Kidney epithelial cell (primary cell): Measurements from ENCODE around the gene PGAM2. TPM values are rescaled to one million over a fixed set of nuclear protein-coding genes. Genes with fewer than 3 reads are reported as not detected.

Experiments used
- DNase-seq: peaks from one replicate; pipeline ENCODE4 v3.0.0-alpha.2; 2010; ENCODE audit warnings: low read depth
- H3K27me3 ChIP-seq: 2 replicates; pipeline ENCODE4 v1.6.0; 2011; ENCODE audit warnings: low read length; ENCODE audit not compliant: control insufficient read depth, insufficient read depth
- H3K36me3 ChIP-seq: 2 replicates; pipeline ENCODE4 v1.5.1; 2011; ENCODE audit warnings: low read length; ENCODE audit not compliant: control insufficient read depth, insufficient read depth
- H3K4me3 ChIP-seq: 2 replicates; pipeline ENCODE4 v1.5.1; 2011; ENCODE audit warnings: low read depth, mild to moderate bottlenecking, control low read depth, low read length
- total RNA-seq: library from RNA; depleted of rRNA; stranded (reverse); fragments of >200 nt; gene quantifications from 2 replicates; pipeline ENCODE4 v1.2.3, GENCODE V29; 2015
- TF ChIP-seq, protein P1 (sequence below): IDR thresholded peaks from 2 replicates; pipeline ENCODE4 v1.5.1; 2011; ENCODE audit warnings: mild to moderate bottlenecking, moderate library complexity, low read length, control low read depth, inconsistent platforms; ENCODE audit not compliant: insufficient read depth, poor library complexity, severe bottlenecking

Gene PGAM2
- total RNA-seq, 1 donor from 2014 or later = not detected

DNA sequence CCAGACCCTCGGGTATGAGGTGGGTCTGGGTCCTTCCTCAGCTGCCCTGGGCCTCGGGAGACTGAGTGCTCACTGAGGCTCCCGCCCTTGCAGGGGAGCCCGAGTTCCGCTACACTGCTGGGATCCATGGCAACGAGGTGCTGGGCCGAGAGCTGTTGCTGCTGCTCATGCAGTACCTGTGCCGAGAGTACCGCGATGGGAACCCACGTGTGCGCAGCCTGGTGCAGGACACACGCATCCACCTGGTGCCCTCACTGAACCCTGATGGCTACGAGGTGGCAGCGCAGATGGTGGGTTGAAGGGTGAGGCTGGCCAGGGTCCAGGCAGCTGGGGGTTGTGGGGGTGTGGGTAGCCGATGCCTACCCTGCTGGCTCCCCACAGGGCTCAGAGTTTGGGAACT is 46.4 kb upstream of the PGAM2 start:
- Histone ChIP-seq H3K27me3 (no peaks in the 10 kb centered on the region), H3K4me3 (no peak overlapping the region), H3K36me3 (peaks cover 7% of the 10 kb centered on the region)
- TF ChIP-seq, protein P1, sequence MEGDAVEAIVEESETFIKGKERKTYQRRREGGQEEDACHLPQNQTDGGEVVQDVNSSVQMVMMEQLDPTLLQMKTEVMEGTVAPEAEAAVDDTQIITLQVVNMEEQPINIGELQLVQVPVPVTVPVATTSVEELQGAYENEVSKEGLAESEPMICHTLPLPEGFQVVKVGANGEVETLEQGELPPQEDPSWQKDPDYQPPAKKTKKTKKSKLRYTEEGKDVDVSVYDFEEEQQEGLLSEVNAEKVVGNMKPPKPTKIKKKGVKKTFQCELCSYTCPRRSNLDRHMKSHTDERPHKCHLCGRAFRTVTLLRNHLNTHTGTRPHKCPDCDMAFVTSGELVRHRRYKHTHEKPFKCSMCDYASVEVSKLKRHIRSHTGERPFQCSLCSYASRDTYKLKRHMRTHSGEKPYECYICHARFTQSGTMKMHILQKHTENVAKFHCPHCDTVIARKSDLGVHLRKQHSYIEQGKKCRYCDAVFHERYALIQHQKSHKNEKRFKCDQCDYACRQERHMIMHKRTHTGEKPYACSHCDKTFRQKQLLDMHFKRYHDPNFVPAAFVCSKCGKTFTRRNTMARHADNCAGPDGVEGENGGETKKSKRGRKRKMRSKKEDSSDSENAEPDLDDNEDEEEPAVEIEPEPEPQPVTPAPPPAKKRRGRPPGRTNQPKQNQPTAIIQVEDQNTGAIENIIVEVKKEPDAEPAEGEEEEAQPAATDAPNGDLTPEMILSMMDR = no peak
- no peak for DNase-seq

DNA sequence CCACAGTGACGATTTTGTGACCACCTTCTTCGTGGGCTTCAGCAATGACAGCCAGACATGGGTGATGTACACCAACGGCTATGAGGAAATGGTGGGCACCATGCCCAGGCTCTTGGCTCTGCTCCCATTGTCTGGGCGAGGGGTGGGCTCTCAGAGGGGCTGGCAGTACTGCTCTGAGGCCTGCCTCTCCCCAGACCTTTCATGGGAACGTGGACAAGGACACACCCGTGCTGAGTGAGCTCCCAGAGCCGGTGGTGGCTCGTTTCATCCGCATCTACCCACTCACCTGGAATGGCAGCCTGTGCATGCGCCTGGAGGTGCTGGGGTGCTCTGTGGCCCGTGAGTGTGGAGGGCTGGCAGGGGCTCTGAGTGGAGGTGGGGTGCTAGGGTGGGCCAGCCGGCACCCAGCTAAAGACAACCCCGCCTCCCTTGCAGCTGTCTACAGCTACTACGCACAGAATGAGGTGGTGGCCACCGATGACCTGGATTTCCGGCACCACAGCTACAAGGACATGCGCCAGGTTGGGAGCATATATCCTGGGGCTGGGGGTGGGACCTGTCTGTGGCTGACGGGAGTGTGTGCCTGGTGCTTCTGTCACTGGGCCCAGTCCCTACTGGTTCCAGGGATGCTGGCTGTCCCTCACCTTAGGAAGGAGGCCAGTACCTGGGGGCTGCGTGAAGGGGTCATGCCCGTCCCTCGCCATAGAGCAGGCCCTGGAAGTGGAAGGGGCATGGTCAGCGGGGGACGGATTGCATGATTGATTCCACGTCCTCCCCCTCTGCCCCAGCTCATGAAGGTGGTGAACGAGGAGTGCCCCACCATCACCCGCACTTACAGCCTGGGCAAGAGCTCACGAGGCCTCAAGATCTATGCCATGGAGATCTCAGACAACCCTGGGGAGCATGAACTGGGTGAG is 45.6 kb upstream of the PGAM2 start:
- TF ChIP-seq, protein P1 = no peak
- Histone ChIP-seq H3K27me3 (no peaks in the 10 kb centered on the region), H3K36me3 (peaks cover 7% of the 10 kb centered on the region), H3K4me3 (no peak overlapping the region)
- no peak for DNase-seq

DNA sequence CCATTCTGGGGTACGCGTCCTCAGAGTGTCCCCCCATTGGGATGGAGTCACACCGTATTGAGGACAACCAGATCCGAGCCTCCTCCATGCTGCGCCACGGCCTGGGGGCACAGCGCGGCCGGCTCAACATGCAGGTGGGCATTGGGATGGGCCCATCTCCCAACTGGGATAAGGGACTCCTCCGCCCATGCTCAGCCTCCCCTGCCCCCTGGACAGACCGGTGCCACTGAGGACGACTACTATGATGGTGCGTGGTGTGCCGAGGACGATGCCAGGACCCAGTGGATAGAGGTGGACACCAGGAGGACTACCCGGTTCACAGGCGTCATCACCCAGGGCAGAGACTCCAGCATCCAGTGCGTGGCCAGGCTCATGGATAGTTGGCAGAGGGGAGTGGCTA is 44.6 kb upstream of the PGAM2 start:
- TF ChIP-seq, protein P1 = no peak
- peaks cover 6% of the 10 kb centered on the region for H3K36me3 ChIP-seq
- no peaks in the 10 kb centered on the region for H3K27me3 ChIP-seq
- no peak for DNase-seq
- H3K4me3 ChIP-seq = no peak overlapping the region

DNA sequence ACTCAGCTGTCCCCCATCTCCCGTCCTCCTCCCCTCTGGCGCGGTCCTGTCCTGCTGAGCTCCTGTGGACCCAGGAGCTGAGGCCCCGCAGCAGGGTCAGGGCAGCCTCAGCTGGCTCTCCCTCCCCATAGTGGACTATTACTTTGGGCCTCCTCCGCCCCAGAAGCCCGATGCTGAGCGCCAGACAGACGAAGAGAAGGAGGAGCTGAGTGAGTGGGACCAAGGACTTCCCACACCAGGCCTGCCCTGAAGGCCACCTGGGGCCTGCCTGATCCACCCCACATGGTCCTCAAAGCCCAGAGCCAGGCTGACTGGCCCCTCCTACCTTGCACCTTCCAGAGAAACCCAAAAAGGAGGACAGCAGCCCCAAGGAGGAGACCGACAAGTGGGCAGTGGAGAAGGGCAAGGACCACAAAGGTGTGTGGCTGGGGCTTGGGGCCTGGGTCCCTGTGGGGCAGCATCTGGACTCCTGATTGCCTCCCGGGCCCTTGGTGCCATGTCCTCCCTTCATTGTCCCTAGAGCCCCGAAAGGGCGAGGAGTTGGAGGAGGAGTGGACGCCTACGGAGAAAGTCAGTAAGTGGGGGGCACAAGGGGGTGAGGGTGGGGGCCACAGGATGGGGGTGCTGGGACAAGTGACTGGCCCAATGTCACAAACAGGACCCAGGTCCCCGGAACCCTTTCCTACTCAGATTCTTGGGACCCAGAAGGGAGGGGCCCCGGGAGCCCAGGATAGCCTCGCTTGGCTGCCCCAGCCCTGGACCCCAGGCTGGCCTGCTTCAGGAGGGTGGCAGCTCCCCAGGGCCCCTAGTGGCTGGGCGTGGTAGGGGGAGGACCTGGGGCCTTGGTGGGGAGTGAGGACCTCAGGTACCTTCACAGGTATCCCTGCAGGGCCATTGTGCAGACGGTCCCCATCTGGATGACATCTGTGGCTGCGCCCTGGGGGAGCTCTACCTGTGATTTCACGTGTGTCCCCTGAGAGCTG is 43.7 kb upstream of the PGAM2 start:
- no peak for DNase-seq
- no peak overlapping the region for H3K4me3 ChIP-seq
- TF ChIP-seq, protein P1 = no peak
- no peaks in the 10 kb centered on the region for H3K27me3 ChIP-seq
- H3K36me3 ChIP-seq = peaks cover 5% of the 10 kb centered on the region

DNA sequence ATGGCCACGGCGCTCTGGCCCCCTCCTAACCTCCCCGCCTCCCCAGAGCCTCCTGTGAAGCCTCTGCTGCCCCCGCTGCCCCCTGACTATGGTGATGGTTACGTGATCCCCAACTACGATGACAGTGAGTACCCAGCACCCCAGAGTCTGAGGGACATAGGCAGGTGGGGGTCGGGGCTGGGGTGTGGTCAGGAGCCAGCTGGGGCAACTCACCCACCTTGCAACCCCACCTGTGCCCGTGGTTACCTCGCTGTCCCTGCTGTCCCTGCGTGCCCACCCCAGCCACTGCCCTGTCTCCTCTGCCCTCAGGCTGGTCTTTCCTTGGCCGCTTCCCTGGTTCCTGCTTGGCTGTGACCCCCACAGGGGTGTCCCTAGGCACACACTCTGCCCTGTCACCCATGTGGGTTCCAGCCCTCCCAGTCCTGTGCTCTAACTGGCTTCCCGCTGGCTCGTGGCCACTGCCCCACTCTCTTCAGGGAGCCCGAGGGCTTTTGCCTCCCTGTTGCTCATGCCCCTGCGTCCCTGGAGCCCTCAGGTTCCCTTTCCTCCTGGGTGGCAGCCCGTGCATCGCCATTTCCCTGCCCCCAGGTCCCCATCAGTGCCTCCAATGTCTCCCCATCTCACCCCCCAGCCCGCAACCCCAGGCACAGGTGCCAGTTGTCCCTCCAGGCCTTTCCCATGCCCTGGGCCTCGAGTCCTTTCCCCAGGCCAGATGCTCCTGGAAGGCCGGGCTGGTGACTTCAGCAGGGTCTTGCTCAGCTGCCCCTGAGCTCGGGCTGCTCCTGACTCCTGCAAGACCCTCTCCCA is 42.8 kb upstream of the PGAM2 start:
- Histone ChIP-seq H3K27me3 (no peaks in the 10 kb centered on the region), H3K36me3 (peaks cover 5% of the 10 kb centered on the region)

More for the DNA sequence above, 42.8 kb upstream of the PGAM2 start:
- no peak for DNase-seq
- no peak overlapping the region for H3K4me3 ChIP-seq
- TF ChIP-seq, protein P1 = no peak
